ENCODE data around the gene A3GALT2. TPM values are rescaled to one million over a fixed set of nuclear protein-coding genes. Genes with fewer than 3 reads are reported as not detected.

The A3GALT2 gene
- total RNA-seq, 1 donor from 2014 or later, result not detected

GRCh38 chr1:33321178-33321577 lies 280 bp upstream of the A3GALT2 start:
- no peaks in the 10 kb centered on the region for H3K9me3 ChIP-seq
- H3K27me3 ChIP-seq, result no peaks in the 10 kb centered on the region
- no peak for DNase-seq (ENCODE audit: extremely low spot score in 2 of 2)
- no peak for TF ChIP-seq POLR2A (IDR thresholded peaks at IDR 0.05)
- no peak for TF ChIP-seq CTCF (IDR thresholded peaks at IDR 0.05)
- TF ChIP-seq POLR2AphosphoS5 (IDR thresholded peaks at IDR 0.05; ENCODE audit: insufficient read depth in 1 of 2, low read depth in 1 of 2), result no peak
- no peaks in the 10 kb centered on the region for H3K4me1 ChIP-seq
- peaks cover 9 to 38% of the 10 kb centered on the region in 2 donors for H3K36me3 ChIP-seq
- H3K27ac ChIP-seq, result no peak overlapping the region
- intact Hi-C loops (cut with DNase I), result no loop called here
- no peak overlapping the region for H3K4me3 ChIP-seq

- intact Hi-C loops (cut with DNase I), result no loop called here
- Histone ChIP-seq H3K4me1 (no peaks in the 10 kb centered on the region), H3K9me3 (no peaks in the 10 kb centered on the region), H3K36me3 (peaks cover 6 to 27% of the 10 kb centered on the region in 2 donors), H3K4me3 (no peak overlapping the region), H3K27me3 (no peaks in the 10 kb centered on the region), H3K27ac (no peak overlapping the region)
- TF ChIP-seq CTCF (IDR thresholded peaks at IDR 0.05) (no peak), POLR2A (IDR thresholded peaks at IDR 0.05) (no peak), POLR2AphosphoS5 (IDR thresholded peaks at IDR 0.05; ENCODE audit: insufficient read depth in 1 of 2, low read depth in 1 of 2) (no peak)
- no peak for DNase-seq (ENCODE audit: extremely low spot score in 2 of 2)
These were observed 814 bp downstream of the A3GALT2 start for GRCh38 chr1:33319949-33320618.

GRCh38 chr1:33319186-33319948 lies 1.5 kb downstream of the A3GALT2 start:
- H3K4me1 ChIP-seq, result no peaks in the 10 kb centered on the region

GRCh38 chr1:33317946-33318345 lies 3.0 kb downstream of the A3GALT2 start:
- H3K27me3 ChIP-seq, result no peaks in the 10 kb centered on the region
- intact Hi-C loops (cut with DNase I), result no loop called here
- no peak overlapping the region for H3K4me3 ChIP-seq
- H3K4me1 ChIP-seq, result no peaks in the 10 kb centered on the region
- no peak for TF ChIP-seq POLR2A (IDR thresholded peaks at IDR 0.05)
- TF ChIP-seq POLR2AphosphoS5 (IDR thresholded peaks at IDR 0.05; ENCODE audit: insufficient read depth in 1 of 2, low read depth in 1 of 2), result no peak
- TF ChIP-seq CTCF (IDR thresholded peaks at IDR 0.05), result no peak
- peaks cover 0 to 6% of the 10 kb centered on the region in 2 donors for H3K36me3 ChIP-seq
- H3K9me3 ChIP-seq, result no peaks in the 10 kb centered on the region
- no peak overlapping the region for H3K27ac ChIP-seq
- DNase-seq (ENCODE audit: extremely low spot score in 2 of 2), result no peak

More at GRCh38 chr1:33319186-33319948, 1.5 kb downstream of the A3GALT2 start:
- Histone ChIP-seq H3K36me3 (peaks cover 0 to 20% of the 10 kb centered on the region in 2 donors), H3K27ac (no peak overlapping the region), H3K27me3 (no peaks in the 10 kb centered on the region), H3K4me3 (no peak overlapping the region), H3K9me3 (no peaks in the 10 kb centered on the region)
- intact Hi-C loops (cut with DNase I), result no loop called here
- TF ChIP-seq CTCF (IDR thresholded peaks at IDR 0.05) (no peak), POLR2AphosphoS5 (IDR thresholded peaks at IDR 0.05; ENCODE audit: insufficient read depth in 1 of 2, low read depth in 1 of 2) (no peak), POLR2A (IDR thresholded peaks at IDR 0.05) (no peak)
- no peak for DNase-seq (ENCODE audit: extremely low spot score in 2 of 2)

GRCh38 chr1:33317354-33317753 lies 3.5 kb downstream of the A3GALT2 start:
- Histone ChIP-seq H3K27me3 (no peaks in the 10 kb centered on the region), H3K27ac (no peak overlapping the region), H3K36me3 (peaks cover 0 to under 1% of the 10 kb centered on the region in 2 donors), H3K9me3 (no peaks in the 10 kb centered on the region), H3K4me3 (no peak overlapping the region), H3K4me1 (no peaks in the 10 kb centered on the region)
- intact Hi-C loops (cut with DNase I), result no loop called here
- DNase-seq (ENCODE audit: extremely low spot score in 2 of 2), result no peak
- no peak for TF ChIP-seq POLR2A (IDR thresholded peaks at IDR 0.05)
- no peak for TF ChIP-seq CTCF (IDR thresholded peaks at IDR 0.05)
- TF ChIP-seq POLR2AphosphoS5 (IDR thresholded peaks at IDR 0.05; ENCODE audit: insufficient read depth in 1 of 2, low read depth in 1 of 2), result no peak

All from vagina (tissue), 2 donors.